HG02759 (cell line): ENCODE data around the gene CSF2RB.
A peak's percentile ranks its signal among the peaks of the same experiment; 100 is the strongest.
"Not testable (repeated sequence)": the region's sequence is repeated elsewhere in the genome, so short reads cannot be mapped to it uniquely, and the experiment has no call there.

Experiments used
- ATAC-seq: cut with Tn5 transposase; IDR thresholded peaks from one replicate; pipeline ENCODE4 v1.9.1; 2021; ENCODE audit warnings: mild to moderate bottlenecking, moderate library complexity; ENCODE audit not compliant: unreplicated experiment

The CSF2RB gene

DNA sequence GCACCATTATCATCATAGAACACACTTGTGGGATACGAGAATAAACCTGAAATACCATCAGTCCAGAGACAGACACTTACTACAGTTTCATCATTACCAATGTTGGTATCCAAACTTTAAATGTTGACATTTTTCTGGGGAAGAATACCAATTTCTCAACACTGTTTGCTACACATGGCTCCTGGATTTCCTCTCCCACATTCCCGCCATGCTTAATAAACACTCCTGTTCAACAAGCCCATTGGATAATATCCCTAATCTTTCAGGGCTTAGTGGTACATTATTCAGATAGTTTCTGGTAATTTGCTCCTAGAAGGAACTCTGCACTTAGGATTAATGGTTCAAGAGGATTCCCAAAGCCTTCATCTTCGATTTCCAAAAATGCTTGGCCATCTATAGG, 48.2 kb downstream of the CSF2RB start:
- no peak for ATAC-seq

DNA sequence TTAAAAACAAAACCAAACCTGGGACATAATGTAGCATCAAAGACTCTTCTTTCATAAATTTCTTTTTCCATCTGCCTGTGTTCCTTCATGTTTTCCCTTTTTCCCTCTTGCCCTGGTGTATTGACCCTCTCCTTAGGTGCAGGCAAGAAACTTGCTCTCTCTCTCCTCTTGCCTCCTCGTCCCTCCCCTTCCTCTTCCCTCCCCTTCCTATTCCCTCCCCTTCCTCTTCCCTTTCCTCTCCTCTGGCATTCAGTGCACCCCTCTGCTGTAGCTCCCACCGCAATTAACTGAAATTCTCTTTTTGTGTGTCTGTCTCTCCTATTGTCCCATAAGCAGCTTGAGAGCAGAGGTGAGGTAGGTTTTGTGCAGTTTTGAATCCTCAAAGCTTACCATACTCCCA, 49.9 kb downstream of the CSF2RB start:
- no peak for ATAC-seq

DNA sequence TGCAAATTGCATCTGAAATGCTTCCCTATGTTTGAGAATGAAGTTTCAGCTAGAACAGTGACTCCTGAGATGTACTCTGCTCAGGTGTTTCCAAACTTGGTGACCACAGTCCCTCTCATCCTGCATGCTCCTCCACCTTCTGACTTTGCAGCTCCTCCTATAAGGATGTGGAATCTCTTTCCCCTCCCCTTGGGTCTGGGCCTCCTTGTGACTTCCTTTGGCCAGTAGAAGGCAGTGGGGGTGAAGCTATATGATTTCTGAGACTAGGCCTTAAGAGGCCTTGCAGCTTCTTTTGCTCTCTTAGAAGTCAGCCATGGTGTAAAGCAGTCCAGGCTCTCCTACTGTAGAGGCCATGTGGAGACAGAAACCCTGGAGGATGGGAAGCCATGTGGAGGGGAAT, 50.7 kb downstream of the CSF2RB start:
- ATAC-seq: no peak

DNA sequence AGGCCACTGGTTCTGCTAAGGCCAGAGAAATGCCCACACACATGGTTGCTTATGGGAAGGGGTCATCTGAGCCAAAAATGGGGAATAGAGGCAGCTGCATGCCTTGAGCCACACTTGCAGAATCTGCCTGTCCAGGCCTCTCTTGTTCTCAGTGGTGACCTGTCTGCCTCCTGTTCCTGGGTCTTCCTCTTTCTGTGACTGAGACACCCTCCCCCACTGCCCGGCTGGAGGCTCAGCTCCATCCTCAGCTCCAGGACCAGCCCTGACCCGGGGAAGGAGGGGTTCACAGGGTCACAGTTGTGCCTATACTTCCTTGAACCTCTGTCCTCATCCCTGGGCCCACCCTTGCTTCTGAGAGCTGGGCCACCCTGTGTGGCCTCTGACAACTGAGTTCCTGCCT, 52.3 kb downstream of the CSF2RB start:
- ATAC-seq: no peak

DNA sequence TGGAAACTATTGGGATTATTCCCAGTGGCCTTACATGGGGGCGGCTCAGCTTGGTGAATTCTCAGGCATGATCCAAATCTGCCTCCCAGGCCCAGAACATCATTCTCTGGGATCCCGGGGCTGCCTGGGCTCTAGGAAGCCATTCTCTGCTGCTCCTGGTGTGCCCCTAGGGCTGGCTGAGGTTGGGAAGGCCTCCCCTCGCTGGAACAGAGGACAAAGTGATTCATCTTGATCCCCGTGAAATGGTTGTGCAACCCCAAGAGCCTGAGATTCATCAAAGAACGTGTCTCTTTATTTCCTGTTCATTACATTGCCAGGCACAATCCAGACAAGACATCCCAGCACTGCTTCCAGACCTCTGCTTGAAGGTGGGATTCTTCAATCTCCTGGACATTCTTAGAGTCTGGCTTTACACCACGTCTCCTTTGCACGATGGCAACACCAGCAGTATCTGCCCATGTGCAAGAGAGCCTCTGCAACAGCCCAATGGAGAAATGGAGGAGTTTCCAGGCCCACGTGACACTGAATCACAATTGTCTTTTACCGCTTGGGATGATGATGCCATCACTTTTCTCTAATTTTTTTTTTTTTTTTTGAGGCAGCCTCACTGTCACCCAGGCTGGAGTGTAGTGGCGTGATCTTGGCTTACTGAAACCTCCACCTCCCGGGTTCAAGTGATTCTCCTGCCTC, 53.6 kb downstream of the CSF2RB start:
- ATAC-seq: no peak

DNA sequence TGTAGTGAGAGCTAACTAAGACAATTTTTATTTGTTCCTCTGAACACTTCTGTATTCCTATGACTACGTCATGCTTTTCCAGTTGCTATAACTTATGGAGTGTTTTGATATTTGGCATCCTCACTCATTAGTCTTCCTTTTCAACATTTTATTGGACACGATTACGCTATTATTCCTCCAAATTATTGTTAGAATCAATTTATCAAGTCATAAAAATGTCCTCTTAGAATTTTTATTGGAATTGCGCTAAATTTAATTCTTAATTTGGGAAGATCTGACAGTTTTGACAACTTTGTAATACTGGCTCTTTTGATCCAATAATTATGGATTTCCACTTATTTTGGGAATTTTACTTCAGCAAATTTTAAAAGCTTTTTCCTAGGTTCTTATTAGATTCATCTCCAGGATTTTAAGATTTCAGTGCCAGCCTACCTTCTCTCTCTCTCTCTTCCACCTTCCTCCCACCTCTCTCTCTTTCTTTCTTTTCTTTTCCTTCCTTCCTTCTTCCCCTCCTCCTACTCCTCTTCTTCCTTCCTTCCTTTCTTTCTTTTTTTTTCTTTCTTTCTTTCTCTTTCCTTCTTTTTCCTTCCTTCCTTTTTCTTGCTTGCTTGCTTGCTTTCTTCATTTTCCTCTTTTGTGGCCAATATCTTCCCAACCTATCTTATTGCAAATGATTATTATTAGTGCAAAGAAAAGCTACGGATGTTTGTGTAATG, 55.0 kb downstream of the CSF2RB start:
- ATAC-seq: no peak

DNA sequence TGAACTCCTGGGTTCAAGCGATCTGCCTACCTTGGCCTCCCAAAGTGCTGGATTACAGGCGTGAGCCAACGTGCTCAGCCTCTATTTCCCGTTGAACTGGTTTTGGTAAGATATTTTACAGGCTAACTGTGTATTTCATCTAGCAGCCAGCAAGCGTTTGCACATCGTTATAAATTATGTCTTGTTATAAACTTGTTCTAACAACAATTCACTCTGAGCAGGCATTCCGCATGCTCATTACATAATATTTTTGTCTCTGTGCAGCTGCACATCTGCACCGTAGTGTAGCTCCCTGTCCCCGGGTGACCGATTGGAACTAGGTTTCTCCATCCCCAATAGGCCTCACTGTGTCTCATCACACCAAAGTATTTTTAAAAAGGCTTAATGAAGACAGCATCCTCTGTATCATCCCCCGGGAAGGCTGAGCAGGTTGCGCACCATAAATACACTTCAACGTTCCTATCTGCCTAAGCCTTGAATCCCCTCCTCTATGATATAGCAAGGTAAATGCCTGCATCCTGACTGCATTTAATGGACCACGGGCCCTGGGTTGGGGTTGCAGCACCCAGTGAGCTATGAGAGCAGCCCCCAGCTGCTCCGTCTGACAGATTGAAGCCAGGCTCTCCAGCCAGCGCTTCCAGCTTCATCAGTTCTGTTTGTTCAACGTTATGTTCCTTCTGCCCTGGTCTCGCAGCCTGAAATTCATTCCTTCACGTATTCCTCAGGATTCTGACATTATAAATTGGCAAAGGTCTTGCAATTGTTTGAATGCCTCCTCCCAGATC, 58.1 kb downstream of the CSF2RB start:
- no peak for ATAC-seq

DNA sequence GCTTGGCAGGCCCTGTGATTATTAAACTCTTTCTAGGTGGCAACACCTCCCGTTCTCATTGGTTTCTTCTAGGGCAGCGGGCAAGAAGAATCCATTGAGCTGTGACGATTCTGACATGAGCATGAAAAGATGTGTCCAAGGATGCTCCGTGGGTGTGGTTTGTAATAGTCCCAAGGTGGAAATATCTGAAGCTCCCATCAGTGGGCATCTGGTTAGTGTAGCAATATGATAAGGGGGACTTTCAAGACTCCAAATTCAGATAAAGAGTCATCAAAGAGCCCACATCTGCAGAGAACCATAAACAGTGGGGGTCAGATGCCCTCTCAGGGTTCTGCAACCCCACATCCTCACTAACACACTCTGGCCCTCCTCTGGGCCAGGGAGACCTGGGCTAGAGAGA, 63.2 kb downstream of the CSF2RB start:
- ATAC-seq: no peak

DNA sequence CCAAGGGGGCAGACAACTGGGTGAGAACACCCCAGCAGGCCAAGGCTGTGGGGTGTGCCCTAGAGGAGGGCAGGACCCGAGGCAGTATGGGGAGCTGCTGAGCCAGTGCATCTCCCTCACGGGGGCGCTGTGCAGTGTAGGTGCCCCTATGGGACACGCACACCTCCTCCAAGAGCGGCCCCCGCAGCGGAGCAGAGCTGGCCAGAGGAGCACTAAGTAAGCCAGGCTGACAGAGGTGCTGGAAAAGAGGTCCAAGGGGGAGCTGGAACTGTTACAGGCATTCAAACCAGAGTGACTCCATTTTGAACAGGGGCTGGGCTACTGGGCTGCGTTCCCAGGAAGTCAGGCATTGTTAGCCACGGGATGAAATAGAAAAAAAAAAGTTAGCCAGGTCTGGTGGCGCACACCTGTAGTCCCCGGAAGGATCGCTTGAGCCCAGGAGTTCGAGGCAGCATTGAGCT, 64.0 kb downstream of the CSF2RB start:
- no peak for ATAC-seq

DNA sequence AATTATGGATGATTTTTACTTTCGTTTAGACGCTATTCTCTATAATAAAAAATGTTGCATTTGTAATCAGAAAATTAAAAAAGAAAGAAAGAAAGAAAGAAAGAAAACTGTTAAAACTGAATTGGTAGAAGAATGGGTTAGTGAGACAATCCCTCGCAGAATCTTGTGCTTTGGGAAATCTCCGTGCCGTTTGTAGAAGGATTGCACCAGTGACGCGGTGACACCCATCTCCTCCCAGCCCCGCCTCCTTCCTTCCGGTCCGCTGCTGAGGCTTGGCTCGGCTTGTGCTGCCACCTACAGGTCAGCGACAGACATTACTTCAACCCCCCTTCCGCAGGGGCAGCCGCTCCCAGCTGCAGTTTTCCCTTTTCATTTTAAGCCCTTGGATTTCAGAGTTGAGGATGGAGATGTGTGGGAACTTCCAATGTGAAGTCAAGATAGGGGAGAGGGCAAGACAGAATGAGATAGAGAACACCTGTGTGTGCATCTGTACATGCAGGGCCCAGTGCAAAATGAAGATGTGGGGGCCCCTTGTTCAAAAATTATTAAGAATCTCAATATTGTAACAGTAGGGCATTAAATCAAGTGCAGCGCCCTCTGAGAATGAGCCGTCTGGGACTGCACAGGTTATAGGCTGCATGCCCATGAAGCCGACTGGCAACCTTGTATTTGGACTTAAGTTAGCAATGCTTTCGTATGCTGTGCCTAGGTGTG, 64.7 kb downstream of the CSF2RB start:
- peak; percentile 82 for ATAC-seq

DNA sequence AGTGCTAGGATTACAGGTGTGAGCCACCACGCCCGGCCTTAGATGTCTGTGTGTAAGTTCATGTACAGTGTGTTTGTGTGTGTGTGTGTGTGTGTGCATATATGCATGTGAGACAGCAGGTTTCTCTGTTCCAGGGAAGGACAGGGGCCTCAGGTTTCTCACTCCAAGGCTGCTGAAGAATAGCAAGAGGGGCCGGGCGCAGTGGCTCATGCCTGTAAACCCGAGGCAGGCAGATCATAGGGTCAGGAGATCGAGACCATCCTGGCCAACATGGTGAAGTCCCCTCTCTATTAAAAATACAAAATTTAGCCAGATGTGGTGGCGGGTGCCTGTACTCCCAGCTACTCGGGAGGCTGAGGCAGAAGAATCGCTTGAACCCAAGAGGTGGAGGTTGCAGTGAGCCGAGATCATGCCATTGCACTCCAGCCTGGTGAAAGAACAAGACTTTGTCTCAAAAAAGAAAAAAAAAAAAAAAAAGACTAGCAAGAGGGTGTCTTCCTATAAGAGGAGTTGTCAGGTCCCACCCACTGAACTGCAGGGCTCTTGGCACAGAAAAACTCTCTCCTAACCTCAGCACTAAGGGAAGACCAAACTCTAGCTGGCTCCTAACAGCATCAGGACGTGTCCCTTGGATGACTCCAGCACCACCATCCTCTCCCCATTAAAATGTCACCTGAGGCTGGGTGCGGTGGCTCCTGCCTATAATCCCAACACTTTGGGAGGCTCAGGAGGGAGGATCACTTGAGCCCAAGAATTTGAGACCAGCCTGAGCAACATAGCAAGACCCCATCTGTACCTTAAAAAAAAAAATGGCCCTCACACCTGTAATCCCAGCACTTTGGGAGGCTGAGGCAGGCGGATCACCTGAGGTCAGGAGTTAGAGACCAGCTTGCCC, 65.8 kb downstream of the CSF2RB start:
- no peak for ATAC-seq

DNA sequence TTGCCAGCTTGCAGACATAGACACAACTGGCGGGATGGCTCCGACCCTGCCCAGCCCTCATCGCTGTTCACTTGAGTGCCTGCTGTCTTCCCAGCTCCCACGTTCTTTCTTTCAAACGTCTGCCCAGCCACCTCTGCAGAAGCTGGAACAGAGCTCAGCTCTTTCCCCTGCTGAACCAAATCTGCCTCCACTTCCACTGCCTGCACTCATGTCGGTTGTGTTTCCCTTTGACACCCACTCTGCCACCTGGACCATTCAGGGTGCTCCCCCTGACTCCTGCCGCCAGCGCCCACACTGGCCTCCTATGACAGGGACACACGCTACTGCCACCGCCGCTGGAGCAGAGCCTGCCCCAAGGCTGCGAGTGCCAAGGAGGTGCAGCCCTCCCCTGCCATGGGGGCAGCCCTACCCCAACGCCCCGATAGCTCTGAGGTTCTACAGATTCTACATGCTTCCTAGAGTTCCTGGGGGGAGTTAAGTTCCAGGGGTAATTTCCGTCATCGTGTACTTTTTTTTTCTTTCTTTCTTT, 67.9 kb downstream of the CSF2RB start:
- ATAC-seq: no peak

DNA sequence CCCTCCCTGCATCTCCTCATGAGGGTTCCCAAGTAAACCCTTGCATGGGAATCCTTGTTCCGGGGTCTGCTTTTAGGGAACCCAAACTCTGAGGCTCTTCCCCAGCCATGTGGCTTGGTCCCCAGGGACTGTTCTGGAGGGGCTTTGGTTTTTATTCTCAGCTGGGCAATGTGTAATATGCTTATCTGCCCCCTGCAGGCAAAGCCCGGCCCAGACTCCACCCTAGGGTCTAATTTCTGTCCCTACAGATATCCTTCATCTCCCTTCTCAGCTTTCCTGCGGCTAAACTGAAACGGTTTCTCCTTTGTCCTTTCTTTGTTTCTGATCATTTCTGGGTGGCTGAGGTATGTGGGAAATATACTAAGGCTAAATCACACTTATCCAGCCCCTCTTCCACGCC, 68.7 kb downstream of the CSF2RB start:
- ATAC-seq: no peak

DNA sequence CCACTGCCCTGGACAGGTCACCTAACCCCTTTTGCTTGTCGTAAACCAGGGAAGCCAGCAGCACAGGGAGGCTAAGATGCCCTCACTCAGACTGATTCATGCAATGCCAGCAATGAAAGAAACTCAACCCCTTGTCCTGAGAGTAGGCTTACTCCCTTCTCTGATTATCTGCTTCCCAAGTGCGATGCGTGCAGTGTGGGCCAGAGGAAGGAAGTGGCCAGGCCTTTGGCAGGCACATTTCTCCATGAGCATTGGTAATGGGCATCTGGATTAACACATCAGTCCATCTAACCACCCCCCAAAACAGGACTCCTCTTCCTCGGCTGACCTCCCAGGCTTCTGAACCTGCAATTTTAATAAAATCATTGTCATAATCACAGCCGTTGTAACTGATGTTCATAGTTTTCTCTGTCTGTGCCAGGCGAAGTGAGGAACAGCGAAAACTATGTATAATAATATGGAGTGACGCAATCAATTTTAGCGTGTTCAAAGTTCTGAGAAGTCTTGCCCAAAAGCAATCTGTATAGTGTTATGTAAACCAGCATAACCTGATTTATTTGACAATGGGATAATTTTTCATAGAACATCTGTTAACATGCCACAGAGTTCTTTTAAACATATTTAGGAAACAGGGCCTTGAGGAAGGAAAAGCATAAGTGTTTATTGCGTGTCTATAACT, 71.9 kb downstream of the CSF2RB start:
- no peak for ATAC-seq

DNA sequence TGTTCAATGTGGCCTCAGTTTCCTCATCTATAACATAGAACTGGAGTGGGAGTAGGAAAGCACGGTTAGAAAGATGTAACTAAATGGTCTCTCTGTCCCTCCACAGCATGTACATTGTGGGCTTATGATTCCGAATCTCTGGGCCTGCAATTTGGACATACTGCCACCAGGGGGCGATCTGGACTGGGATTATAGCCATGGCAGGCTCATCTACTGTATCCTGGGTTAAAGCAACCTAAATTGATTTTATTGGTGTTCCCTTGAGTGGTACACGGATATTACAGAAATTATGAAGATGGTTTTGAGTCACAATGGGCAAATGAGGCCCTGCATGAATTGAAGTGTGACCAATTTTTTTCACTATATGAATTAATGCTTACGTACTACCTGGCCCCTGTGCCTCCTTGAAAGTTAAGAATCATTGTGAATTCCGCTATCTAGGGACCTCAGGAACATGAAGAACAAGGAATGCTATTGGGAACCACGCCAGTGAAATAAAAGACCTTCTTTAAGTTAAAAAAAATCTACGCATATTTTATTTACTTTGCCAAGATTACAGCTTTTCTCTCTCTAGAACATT, 72.9 kb downstream of the CSF2RB start:
- no peak for ATAC-seq

DNA sequence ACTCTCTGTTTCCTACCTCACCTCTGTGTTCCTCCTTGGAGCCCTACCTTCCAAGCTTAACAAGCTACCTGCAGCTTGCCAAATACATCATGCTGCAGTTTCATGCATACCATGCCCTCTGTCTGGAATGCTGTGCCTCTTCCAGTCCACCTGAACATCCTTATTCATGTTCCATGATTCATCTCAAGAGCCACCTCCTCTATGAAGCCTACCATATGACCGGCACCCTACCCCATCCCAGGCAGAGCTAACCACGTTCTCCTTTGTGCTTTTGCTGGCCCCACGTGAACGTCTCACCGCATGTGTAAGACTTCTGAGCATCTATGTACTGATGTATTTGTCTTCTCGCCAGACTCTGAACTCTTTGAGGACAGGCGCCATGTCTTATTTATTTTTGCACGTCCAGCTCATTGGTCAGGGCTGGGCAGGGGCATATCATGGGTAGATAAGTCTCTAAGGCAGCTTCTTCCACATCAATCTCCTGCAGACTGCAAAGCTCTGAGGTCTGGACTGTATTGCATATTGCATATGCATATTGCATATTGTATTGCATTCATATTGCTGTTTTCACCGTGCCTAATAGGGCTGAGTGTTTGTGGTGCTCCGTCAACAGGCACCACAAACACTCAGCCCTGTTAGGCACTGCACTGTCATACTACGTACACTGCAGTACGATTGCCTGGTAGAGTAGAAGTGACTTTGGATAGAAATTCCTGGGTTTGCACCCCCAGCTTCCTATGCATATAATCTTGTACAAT, 74.8 kb downstream of the CSF2RB start:
- no peak for ATAC-seq

DNA sequence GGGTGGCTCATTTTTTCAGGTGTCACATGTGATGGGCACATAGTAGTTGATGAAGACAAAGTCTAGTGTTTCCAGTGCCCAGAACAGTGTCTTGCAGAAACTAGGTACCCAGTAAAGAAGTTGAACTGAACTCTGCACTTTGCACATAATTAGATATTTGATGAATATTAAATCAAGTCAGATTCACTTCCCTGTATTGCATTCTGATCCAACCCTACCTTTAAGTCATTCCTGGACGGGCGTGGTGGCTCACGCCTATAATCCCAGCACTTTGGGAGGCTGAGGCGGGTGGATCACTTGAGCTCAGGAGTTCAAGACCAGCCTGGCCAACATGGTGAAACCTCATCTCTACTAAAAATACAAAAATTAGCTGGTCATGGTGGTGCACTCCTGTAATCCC, 75.6 kb downstream of the CSF2RB start:
- not testable (repeated sequence) for ATAC-seq
